Measurements from ENCODE around the gene CAPN10. TPM values are rescaled to one million over a fixed set of nuclear protein-coding genes. Genes with fewer than 3 reads are reported as not detected.

Gene CAPN10
- total RNA-seq, 4 donors from 2014 or later, result 9.9 to 23.3 (median 13.7) TPM

GRCh38 chr2:240647503-240648154 lies 61.1 kb downstream of the CAPN10 start:
- no peak for DNase-seq

GRCh38 chr2:240648155-240648649 lies 61.7 kb downstream of the CAPN10 start:
- Histone ChIP-seq H3K36me3 (no peaks in the 10 kb centered on the region), H3K27ac (no peak overlapping the region), H3K4me1 (no peaks in the 10 kb centered on the region), H3K4me3 (no peak overlapping the region), H3K27me3 (peaks cover 0 to 99% (median 0%) of the 10 kb centered on the region in 4 donors), H3K9me3 (no peaks in the 10 kb centered on the region)
- WGBS, 2 donors, result 58 to 60% methylated on average over 2 to 4 of the region's 6 CpGs
- intact Hi-C loops (cut with DNase I), result no loop called here
- no peak for DNase-seq
- TF ChIP-seq CTCF (IDR thresholded peaks at IDR 0.05) (no peak), POLR2A (IDR thresholded peaks at IDR 0.05) (no peak)

More at GRCh38 chr2:240647503-240648154, 61.1 kb downstream of the CAPN10 start:
- H3K27ac ChIP-seq, result no peak overlapping the region
- H3K4me3 ChIP-seq, result no peak overlapping the region
- H3K9me3 ChIP-seq, result no peaks in the 10 kb centered on the region
- 40 to 66% methylated on average over 1 to 16 of the region's 22 CpGs for WGBS, 2 donors
- intact Hi-C loops (cut with DNase I), result no loop called here
- H3K4me1 ChIP-seq, result no peaks in the 10 kb centered on the region
- peaks cover 0 to 99% (median 0%) of the 10 kb centered on the region in 4 donors for H3K27me3 ChIP-seq
- TF ChIP-seq POLR2A (IDR thresholded peaks at IDR 0.05) (no peak), CTCF (IDR thresholded peaks at IDR 0.05) (no peak)
- no peaks in the 10 kb centered on the region for H3K36me3 ChIP-seq

Other genes starting within 250 kb of the CAPN10 start
- gene GPC1, start 151.1 kb upstream of the CAPN10 start, total RNA-seq, result 100 to 1,000 TPM in 1 of 4 donors, 10 to 100 TPM in 3; 59.3 to 129 (median 78.6) TPM
- gene ANKMY1, start 28.7 kb upstream of the CAPN10 start, total RNA-seq, result 10 to 100 TPM in 3 of 4 donors, 1 to 10 TPM in 1; 8.2 to 23.8 (median 17.1) TPM
- gene DUSP28, start 26.4 kb upstream of the CAPN10 start, total RNA-seq, result 10 to 100 TPM in 1 of 4 donors, 1 to 10 TPM in 3; 2.0 to 10.5 (median 5.3) TPM
- gene RNPEPL1, start 18.2 kb upstream of the CAPN10 start, total RNA-seq, result 10 to 100 TPM; 41.9 to 96.5 (median 48.1) TPM
- gene GPR35, start 38.7 kb downstream of the CAPN10 start, total RNA-seq, result 1 to 10 TPM in 3 of 4 donors, under 1 TPM in 1; 0.31 to 3.2 (median 1.3) TPM
- not detected for gene AQP12B, start 96.2 kb downstream of the CAPN10 start, total RNA-seq
- not detected for gene AQP12A, start 105.1 kb downstream of the CAPN10 start, total RNA-seq
- gene KIF1A, start 233.5 kb downstream of the CAPN10 start, total RNA-seq, result under 1 TPM in 1 of 4 donors, not detected in 3; 0.15 TPM